ENCODE data around the gene ZNF362. TPM values are rescaled to one million over a fixed set of nuclear protein-coding genes. Genes with fewer than 3 reads are reported as not detected.
"Not testable (repeated sequence)": the region's sequence is repeated elsewhere in the genome, so short reads cannot be mapped to it uniquely, and the experiment has no call there.

The ZNF362 gene
- total and polyA plus RNA-seq, 2 experiments from 2014 or later: 22.5 to 55.0 TPM

- H3K27me3 ChIP-seq: no peaks in the 10 kb centered on the region
- no peaks in the 10 kb centered on the region for H3K36me3 ChIP-seq (replicated peaks; ENCODE audit: insufficient read depth, low read depth)
- H3K4me1 ChIP-seq (ENCODE audit: insufficient read depth): peaks cover 19% of the 10 kb centered on the region
- no peaks in the 10 kb centered on the region for H4K20me1 ChIP-seq (ENCODE audit: insufficient read depth, poor library complexity, severe bottlenecking)
- no peaks in the 10 kb centered on the region for H3K79me2 ChIP-seq
- no peak overlapping the region for H3K4me2 ChIP-seq
- no peak overlapping the region for H3K4me3 ChIP-seq
- no peak for TF ChIP-seq EZH2 (IDR thresholded peaks at IDR 0.05; ENCODE audit: borderline replicate concordance)
- TF ChIP-seq EZH2phosphoT487 (IDR thresholded peaks at IDR 0.05; ENCODE audit: low read depth, severe bottlenecking, unreplicated experiment): no peak
- TF ChIP-seq, protein P1, sequence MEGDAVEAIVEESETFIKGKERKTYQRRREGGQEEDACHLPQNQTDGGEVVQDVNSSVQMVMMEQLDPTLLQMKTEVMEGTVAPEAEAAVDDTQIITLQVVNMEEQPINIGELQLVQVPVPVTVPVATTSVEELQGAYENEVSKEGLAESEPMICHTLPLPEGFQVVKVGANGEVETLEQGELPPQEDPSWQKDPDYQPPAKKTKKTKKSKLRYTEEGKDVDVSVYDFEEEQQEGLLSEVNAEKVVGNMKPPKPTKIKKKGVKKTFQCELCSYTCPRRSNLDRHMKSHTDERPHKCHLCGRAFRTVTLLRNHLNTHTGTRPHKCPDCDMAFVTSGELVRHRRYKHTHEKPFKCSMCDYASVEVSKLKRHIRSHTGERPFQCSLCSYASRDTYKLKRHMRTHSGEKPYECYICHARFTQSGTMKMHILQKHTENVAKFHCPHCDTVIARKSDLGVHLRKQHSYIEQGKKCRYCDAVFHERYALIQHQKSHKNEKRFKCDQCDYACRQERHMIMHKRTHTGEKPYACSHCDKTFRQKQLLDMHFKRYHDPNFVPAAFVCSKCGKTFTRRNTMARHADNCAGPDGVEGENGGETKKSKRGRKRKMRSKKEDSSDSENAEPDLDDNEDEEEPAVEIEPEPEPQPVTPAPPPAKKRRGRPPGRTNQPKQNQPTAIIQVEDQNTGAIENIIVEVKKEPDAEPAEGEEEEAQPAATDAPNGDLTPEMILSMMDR (IDR thresholded peaks at IDR 0.05; ENCODE audit: poor library complexity): no peak
- no peaks in the 10 kb centered on the region for H3K9me2 ChIP-seq (replicated peaks; ENCODE audit: insufficient read depth)
- DNase-seq (ENCODE audit: low spot score): no peak
- WGBS (ENCODE audit: low lambda C conversion rate, missing lambda C conversion rate): 91% methylated on average over 2 of the region's 2 CpGs
- no peaks in the 10 kb centered on the region for H3K9me3 ChIP-seq (ENCODE audit: low read depth)
- H3K27ac ChIP-seq: no peak overlapping the region
- no peak overlapping the region for H2AFZ ChIP-seq
These were observed 19.8 kb upstream of the ZNF362 start for GRCh38 chr1:33236498-33236897.

GRCh38 chr1:33237579-33237978 is 18.7 kb upstream of the ZNF362 start:
- Histone ChIP-seq H3K9me3 (ENCODE audit: low read depth) (no peaks in the 10 kb centered on the region), H3K4me1 (ENCODE audit: insufficient read depth) (peaks cover 19% of the 10 kb centered on the region), H3K36me3 (replicated peaks; ENCODE audit: insufficient read depth, low read depth) (no peaks in the 10 kb centered on the region), H4K20me1 (ENCODE audit: insufficient read depth, poor library complexity, severe bottlenecking) (no peaks in the 10 kb centered on the region), H3K27me3 (no peaks in the 10 kb centered on the region), H3K9me2 (replicated peaks; ENCODE audit: insufficient read depth) (no peaks in the 10 kb centered on the region), H3K79me2 (no peaks in the 10 kb centered on the region), H2AFZ (no peak overlapping the region), H3K27ac (no peak overlapping the region), H3K4me2 (no peak overlapping the region), H3K4me3 (no peak overlapping the region)
- DNase-seq (ENCODE audit: low spot score): no peak
- TF ChIP-seq, protein P1 (IDR thresholded peaks at IDR 0.05; ENCODE audit: poor library complexity): no peak
- TF ChIP-seq EZH2 (IDR thresholded peaks at IDR 0.05; ENCODE audit: borderline replicate concordance) (no peak), EZH2phosphoT487 (IDR thresholded peaks at IDR 0.05; ENCODE audit: low read depth, severe bottlenecking, unreplicated experiment) (no peak)
- WGBS (ENCODE audit: low lambda C conversion rate, missing lambda C conversion rate): 80% methylated on average over 6 of the region's 6 CpGs

DNA sequence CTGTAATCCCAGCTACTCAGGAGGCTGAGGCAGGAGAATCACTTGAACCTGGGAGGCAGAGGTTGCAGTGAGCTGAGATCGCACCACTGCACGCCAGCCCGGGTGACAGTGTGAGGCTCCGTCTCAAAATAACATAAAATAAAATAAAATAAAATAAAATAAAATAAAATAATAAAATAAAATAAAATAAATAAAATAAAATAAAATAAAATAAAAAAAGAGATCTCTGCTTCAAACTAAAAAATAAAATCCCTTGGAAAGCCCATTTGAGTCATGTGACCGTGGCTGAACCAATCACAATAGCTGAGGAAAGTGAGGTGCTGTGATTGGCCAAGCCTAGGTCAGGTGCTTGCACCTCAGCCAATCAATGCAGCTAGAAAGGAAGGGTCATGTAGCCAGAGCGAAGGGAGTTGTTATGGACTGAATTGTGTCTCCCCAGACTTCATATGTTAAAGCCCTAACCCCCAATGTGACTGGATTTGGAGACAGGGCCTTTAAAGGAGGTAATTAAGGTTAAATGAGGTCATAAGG is 18.0 kb upstream of the ZNF362 start:
- not testable (repeated sequence) for H4K20me1 ChIP-seq (ENCODE audit: insufficient read depth, poor library complexity, severe bottlenecking); DNase-seq (ENCODE audit: low spot score); H3K9me2 ChIP-seq (replicated peaks; ENCODE audit: insufficient read depth); H3K27me3 ChIP-seq; H3K4me3 ChIP-seq; H3K79me2 ChIP-seq; H3K9me3 ChIP-seq (ENCODE audit: low read depth); H2AFZ ChIP-seq; H3K36me3 ChIP-seq (replicated peaks; ENCODE audit: insufficient read depth, low read depth); H3K27ac ChIP-seq; H3K4me2 ChIP-seq
- peaks cover 19% of the 10 kb centered on the region for H3K4me1 ChIP-seq (ENCODE audit: insufficient read depth)
- whole genome bisulfite sequencing (ENCODE audit: low lambda C conversion rate, missing lambda C conversion rate): 97% methylated on average over 6 of the region's 6 CpGs

GRCh38 chr1:33239410-33239809 is 16.9 kb upstream of the ZNF362 start:
- H3K36me3 ChIP-seq (replicated peaks; ENCODE audit: insufficient read depth, low read depth); DNase-seq (ENCODE audit: low spot score); H3K9me2 ChIP-seq (replicated peaks; ENCODE audit: insufficient read depth); H2AFZ ChIP-seq; H3K4me2 ChIP-seq; H3K79me2 ChIP-seq; H4K20me1 ChIP-seq (ENCODE audit: insufficient read depth, poor library complexity, severe bottlenecking); H3K27me3 ChIP-seq; H3K9me3 ChIP-seq (ENCODE audit: low read depth); H3K4me3 ChIP-seq; H3K27ac ChIP-seq: not testable (repeated sequence)
- WGBS (ENCODE audit: low lambda C conversion rate, missing lambda C conversion rate): 77% methylated on average over 9 of the region's 9 CpGs
- H3K4me1 ChIP-seq (ENCODE audit: insufficient read depth): peaks cover 21% of the 10 kb centered on the region

All from hepatocyte (in vitro differentiated cells).